ENCODE results near the gene ATG9B. TPM values are rescaled to one million over a fixed set of nuclear protein-coding genes. Genes with fewer than 3 reads are reported as not detected.

Gene ATG9B
- total and polyA plus RNA-seq, 9 of the 15 experiments (the other 6 are each of a cell fraction or from before 2014, with no cell fraction given), result 0.29 to 8.0 (median 2.1) TPM

DNA sequence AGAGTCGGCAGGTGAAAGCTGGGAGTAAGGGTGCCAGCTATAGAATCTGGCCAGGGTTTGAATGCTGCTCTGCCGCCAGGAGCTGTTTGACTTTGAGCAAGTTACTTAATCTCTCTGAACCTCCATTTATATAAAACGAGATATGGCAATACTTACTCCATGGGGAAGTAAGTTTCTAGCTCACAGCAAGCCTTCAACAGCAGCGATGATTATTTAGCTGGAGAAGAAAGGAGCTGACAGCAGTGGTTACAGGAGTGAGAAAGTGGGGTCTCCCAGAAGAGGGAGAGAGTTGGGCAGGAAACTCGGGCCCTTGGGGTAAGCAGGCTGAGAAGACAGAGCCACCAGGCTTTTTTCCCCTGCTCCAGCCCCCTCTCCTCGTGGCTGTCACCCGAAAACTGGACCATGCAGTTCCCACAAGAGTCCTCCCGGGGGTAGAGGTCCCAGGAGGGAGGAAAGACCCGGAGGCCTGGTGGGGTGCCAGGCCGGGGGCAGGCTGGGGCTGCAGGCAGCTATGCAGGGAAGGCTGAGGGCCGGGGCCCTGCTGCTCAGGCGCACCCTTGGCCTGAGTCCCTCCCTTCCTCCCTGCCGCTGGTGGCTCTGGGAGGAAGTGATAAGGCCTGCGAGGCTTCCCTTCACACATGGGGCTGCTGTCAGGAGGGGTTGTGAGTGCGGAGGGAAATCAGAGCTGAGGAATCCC, 30.0 kb downstream of the ATG9B start (continued):
- TF ChIP-seq FOXM1 (IDR thresholded peaks at IDR 0.05; ENCODE audit: low read depth) (peak; percentile 43; the same call in 1 of the 2 replicates), FOXM1 (CRISPR knock-in tag; IDR thresholded peaks at IDR 0.05; ENCODE audit: low read depth) (no peak), POLR2A (conservative IDR thresholded peaks at IDR 0.05) (peak; percentile 55; the same call in 1 of the 2 replicates), ZNF274 (IDR thresholded peaks at IDR 0.05; ENCODE audit: borderline replicate concordance, low read depth, low read length) (no peak; the same call in 1 of the 2 replicates), ZNF75A (CRISPR knock-in tag; IDR thresholded peaks at IDR 0.05) (0 out of 2 replicates have a peak, but pooled peaks have one; percentile 62), KDM4B (IDR thresholded peaks at IDR 0.05; ENCODE audit: borderline replicate concordance in 2 of 2, low read depth in 1 of 2) (peak in 1 of 2 experiments; percentile 82; a peak in 1 of 4 replicates), POLR2G (IDR thresholded peaks at IDR 0.05; ENCODE audit: low read depth, low read length) (peak; percentile 78), HLTF (IDR thresholded peaks at IDR 0.05) (peak; percentile 61; the same call in 1 of the 2 replicates), TEAD4 (IDR thresholded peaks at IDR 0.05; ENCODE audit: low read length) (peak; percentile 90), TEAD4 (CRISPR knock-in tag; IDR thresholded peaks at IDR 0.05; ENCODE audit: borderline replicate concordance) (no peak), STAT5A (IDR thresholded peaks at IDR 0.05; ENCODE audit: borderline replicate concordance, low read length) (peak; percentile 82), FOXK1 (CRISPR knock-in tag; IDR thresholded peaks at IDR 0.05; ENCODE audit: borderline replicate concordance) (no peak), ZSCAN29 (IDR thresholded peaks at IDR 0.05) (no peak), MTA1 (IDR thresholded peaks at IDR 0.05; ENCODE audit: borderline replicate concordance) (peak; percentile 60; the same call in 1 of the 2 replicates), ZNF146 (CRISPR knock-in tag; IDR thresholded peaks at IDR 0.05; ENCODE audit: unreplicated experiment) (no peak), TAL1 (IDR thresholded peaks at IDR 0.05) (peak; percentile 83), CREB1 (IDR thresholded peaks at IDR 0.05) (peak; percentile 76), CREB1 (CRISPR knock-in tag; IDR thresholded peaks at IDR 0.05) (peak; percentile 57), HDAC8 (tag; IDR thresholded peaks at IDR 0.05) (no peak), HMGN3 (IDR thresholded peaks at IDR 0.05; ENCODE audit: borderline replicate concordance, extremely low read depth, insufficient read length, low read depth, low read length) (peak; percentile 89), KDM5B (IDR thresholded peaks at IDR 0.05; ENCODE audit: insufficient replicate concordance, low read depth, low read length) (peak; percentile 71), ZBTB26 (CRISPR knock-in tag; IDR thresholded peaks at IDR 0.05) (0 out of 2 replicates have a peak, but pooled peaks have one; percentile 54), TCF15 (CRISPR knock-in tag; IDR thresholded peaks at IDR 0.05) (0 out of 2 replicates have a peak, but pooled peaks have one; percentile 21)
